ENCODE results near the gene TBC1D10A.

The TBC1D10A gene

GRCh38 chr22:30285176-30285845, 41.4 kb downstream of the TBC1D10A start:
- DNase-seq, result no peak

GRCh38 chr22:30284666-30285065, 42.1 kb downstream of the TBC1D10A start:
- no peak for DNase-seq

- DNase-seq, result no peak
Measured at GRCh38 chr22:30284172-30284571, 42.6 kb downstream of the TBC1D10A start.

- no peak for DNase-seq
Measured at GRCh38 chr22:30283342-30283741, 43.4 kb downstream of the TBC1D10A start.

- no peak for DNase-seq
Measured at GRCh38 chr22:30282616-30283046, 44.1 kb downstream of the TBC1D10A start.

GRCh38 chr22:30280505-30280904, 46.2 kb downstream of the TBC1D10A start:
- no peak for DNase-seq

- DNase-seq, result no peak
Measured at GRCh38 chr22:30279932-30280331, 46.8 kb downstream of the TBC1D10A start.

GRCh38 chr22:30279046-30279788, 47.5 kb downstream of the TBC1D10A start:
- DNase-seq, result no peak

- DNase-seq, result no peak
Measured at GRCh38 chr22:30277547-30278344, 49.0 kb downstream of the TBC1D10A start.

- DNase-seq, result no peak
Measured at GRCh38 chr22:30276039-30276438, 50.7 kb downstream of the TBC1D10A start.

- no peak for DNase-seq
Measured at GRCh38 chr22:30275625-30276024, 51.1 kb downstream of the TBC1D10A start.

- no peak for DNase-seq
Measured at GRCh38 chr22:30274437-30274812, 52.3 kb downstream of the TBC1D10A start.

GRCh38 chr22:30273711-30274436, 52.9 kb downstream of the TBC1D10A start:
- no peak for DNase-seq

- no peak for DNase-seq
Measured at GRCh38 chr22:30272781-30273601, 53.8 kb downstream of the TBC1D10A start.

GRCh38 chr22:30270832-30271231, 55.9 kb downstream of the TBC1D10A start:
- no peak for DNase-seq

- no peak for DNase-seq
Measured at GRCh38 chr22:30268331-30268730, 58.4 kb downstream of the TBC1D10A start.

- DNase-seq, result no peak
Measured at GRCh38 chr22:30267382-30268302, 59.1 kb downstream of the TBC1D10A start.

GRCh38 chr22:30266445-30267381, 60.0 kb downstream of the TBC1D10A start, which contains the start of gene OSM:
Gene OSM (minus strand): TSS chr22:30266851. CDS start chr22:30266799, 52 bp downstream.
- no peak for DNase-seq

- DNase-seq, result no peak
Measured at GRCh38 chr22:30265823-30266444, 60.8 kb downstream of the TBC1D10A start.
